HG02943 (cell line): ENCODE data around the gene TUBD1.
A peak's percentile ranks its signal among the peaks of the same experiment; 100 is the strongest.
"Not testable (repeated sequence)": the region's sequence is repeated elsewhere in the genome, so short reads cannot be mapped to it uniquely, and the experiment has no call there.

Experiments
- ATAC-seq: cut with Tn5 transposase; IDR thresholded peaks from one replicate; pipeline ENCODE4 v1.9.1; 2021; ENCODE audit warnings: mild to moderate bottlenecking, low read depth, moderate library complexity; ENCODE audit not compliant: unreplicated experiment

The TUBD1 gene

DNA sequence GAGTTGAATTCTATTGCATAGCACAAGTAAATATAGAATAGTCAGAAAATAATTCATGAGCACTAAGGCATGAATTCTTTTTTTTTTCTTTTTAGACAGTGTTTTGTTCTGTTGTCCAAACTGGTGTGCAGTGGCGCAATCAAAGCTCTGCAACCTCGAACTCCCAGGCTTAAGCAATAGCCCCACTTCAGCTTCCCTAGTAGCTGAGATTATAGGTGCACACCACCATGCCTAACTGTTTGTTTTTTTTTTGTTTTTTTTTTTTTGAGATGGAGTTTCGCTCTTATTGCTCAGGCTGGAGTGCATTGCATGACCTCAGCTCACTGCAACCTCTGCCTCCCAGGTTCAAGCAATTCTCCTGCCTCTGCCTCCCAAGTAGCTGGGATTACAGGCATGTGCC lies 16.6 kb downstream of the TUBD1 start:
- no peak for ATAC-seq

DNA sequence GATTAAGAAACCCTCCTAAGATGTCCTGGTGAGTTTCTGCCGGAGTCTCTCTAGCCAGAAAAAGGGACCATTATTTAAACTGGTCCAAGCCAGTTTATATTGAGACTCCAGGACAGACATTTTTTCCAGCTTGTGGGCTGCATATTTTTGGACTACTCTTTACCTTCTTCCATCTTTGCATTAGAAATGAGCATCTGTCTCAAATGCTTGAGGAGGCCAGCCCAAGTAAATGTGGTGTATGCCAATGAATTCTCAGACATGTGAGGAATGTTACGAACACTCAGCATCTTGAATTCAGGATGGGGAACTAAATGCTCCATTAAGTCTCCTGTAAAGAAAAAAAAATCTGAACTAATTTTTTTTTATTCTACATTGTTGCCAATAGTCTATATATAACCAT lies 18.4 kb downstream of the TUBD1 start:
- ATAC-seq: no peak

DNA sequence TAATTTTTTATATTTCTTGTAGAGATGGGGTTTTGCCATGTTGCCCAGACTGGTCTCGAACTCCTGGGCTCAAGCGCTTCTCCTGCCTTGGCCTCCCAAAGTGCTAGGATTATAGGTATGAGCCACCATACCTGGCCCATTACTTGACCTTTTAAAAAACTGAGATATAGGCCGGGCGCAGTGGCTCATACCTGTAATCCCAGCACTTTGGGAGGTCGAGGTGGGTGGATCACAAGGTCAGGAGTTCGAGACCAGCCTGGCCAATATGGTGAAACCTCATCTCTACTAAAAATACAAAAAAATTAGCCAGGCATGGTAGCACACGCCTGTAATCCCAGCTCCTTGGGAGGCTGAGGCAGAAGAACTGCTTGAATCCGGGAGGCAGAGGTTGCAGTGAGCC lies 19.3 kb downstream of the TUBD1 start:
- ATAC-seq: not testable (repeated sequence)

DNA sequence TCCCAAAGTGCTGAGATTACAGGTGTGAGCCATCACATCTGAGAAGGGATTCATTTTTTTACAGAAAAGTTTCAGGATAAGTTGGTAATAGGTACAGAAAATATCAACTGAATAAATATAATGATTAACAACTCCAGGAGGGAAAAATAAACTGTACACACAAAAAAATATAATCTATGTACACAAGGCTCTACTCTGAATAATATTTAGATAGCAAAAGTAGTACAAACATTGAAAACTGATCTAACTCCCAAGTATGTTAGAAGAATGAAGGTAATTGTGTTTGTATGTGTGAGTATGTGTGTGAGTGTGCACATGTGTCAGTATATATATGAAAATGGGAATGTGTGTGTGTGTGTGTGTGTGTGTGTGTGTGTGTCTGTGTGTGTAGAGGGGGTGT lies 20.4 kb downstream of the TUBD1 start:
- ATAC-seq: no peak

DNA sequence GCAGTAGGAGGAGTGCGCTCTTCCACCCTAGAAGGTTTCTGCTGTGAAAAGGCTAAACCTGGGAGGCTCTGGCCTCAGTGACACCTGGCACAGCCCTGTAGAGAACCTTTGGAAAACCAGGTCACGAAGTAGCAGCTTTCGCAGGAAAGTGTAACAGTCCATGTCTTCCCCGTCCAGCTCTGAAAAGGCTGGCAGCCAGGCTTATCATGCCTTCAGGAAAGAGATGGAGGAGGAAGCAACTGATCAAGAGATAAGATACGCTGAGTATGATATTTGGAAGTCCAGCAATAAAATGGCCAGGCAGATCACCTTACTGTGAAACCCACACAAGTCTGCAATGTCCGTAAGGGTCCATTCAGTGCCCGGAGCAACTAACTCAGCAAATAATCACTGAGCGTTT lies 22.3 kb downstream of the TUBD1 start:
- no peak for ATAC-seq

DNA sequence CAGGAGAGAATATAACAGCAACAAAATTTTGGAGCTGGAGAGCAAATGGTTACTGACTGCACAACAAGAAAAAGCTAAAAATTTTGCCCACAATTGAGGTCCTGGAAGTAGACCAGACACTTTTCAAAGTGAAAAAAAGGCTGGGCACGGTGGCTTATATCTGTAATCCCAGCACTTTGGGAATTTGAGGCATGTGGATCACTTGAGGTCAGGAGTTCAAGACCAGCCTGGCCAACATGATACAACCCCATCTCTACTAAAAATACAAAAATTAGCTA lies 22.9 kb downstream of the TUBD1 start:
- ATAC-seq: no peak

DNA sequence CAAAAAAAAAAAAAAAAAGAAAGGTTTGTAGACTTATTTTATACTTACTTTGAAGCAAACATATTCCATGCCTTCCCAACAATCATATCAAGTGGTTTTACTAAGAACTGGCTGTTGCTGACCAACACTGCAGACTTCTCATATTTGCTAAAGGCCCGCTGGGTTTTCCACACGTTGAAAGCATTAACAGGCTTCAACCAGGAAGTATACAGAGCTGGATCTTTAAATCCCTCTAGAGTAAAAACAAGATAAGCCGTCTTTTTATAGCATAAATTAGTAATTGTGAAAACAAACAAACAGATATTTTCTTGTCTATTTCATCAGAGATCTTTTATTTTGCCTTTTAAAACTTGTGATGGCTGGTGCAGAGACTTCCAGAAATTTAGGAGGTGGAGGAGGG lies 29.1 kb downstream of the TUBD1 start:
- ATAC-seq: no peak

DNA sequence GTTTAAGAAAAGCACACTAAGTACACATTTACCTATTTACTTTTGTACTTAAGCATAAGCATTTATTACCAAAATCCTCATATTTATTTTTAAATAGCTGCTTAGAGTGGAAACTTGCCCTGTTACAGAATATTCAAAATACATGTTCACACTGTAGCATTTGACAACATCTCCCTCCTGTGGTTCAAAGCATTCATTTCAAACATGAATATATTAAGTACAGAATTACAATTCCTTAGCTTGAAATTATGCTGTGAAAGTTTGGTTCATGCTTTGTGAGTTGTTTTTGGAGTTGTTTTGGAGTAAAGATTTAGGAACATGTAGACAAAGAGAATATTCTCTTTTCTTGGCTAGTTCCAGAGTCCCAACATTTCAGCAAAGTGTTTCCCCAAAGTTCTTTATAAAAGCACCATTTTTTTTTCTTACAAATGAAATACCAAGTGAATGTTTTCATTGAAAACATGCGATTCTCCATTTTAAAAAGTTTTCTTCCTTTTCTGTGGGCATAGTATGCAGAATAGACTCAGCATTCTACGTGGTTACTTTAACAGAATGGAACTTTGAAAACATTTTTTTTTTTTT lies 33.2 kb downstream of the TUBD1 start:
- ATAC-seq: no peak

DNA sequence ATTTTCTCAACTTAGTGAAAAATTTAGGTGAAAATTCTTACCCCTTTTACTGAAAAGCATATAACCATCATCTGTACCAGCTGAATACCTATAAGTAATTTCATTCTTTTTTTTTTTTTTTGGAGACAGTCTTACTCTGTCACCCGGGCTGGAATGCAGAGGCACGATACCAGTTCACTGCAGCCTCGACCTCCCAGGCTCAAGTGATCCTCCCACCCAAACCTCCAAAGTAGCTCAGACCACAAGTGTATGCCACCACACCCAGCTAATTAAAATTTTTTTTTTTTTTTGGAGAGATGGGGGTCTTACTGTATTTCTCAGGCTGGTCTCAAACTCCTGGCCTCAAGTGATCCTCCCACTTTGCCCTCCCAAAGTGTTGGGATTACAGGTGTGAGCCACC lies 33.8 kb downstream of the TUBD1 start:
- ATAC-seq: no peak

DNA sequence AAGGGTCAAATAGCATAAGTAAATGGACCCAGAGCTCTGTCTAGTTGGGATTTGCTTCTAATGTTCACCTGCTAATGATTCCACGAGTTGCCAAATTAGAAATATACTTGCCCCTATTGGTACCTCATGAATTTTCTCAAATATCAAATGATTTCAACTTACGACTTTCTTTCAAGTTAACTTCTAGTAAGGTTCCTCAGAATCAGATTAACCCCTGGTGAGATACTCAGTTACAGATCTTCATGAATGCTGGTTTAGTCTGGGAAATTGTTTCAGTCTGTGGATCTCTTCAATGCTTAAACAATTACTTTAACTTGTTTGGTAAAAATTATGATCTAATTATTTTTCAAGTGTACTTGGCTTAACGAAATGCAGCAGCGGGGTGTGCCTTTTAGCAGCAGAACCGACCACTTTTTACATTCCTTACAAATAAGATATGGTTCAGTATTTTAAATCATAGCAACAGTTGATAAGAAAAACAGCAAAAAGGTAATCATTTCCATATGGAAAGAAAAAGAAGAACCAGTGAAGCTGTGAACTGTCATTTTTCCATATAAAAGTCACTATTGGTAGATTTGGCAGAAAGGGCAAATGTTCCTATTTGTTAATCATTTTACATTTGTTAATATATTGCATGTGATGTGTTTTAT lies 34.5 kb downstream of the TUBD1 start:
- no peak for ATAC-seq

DNA sequence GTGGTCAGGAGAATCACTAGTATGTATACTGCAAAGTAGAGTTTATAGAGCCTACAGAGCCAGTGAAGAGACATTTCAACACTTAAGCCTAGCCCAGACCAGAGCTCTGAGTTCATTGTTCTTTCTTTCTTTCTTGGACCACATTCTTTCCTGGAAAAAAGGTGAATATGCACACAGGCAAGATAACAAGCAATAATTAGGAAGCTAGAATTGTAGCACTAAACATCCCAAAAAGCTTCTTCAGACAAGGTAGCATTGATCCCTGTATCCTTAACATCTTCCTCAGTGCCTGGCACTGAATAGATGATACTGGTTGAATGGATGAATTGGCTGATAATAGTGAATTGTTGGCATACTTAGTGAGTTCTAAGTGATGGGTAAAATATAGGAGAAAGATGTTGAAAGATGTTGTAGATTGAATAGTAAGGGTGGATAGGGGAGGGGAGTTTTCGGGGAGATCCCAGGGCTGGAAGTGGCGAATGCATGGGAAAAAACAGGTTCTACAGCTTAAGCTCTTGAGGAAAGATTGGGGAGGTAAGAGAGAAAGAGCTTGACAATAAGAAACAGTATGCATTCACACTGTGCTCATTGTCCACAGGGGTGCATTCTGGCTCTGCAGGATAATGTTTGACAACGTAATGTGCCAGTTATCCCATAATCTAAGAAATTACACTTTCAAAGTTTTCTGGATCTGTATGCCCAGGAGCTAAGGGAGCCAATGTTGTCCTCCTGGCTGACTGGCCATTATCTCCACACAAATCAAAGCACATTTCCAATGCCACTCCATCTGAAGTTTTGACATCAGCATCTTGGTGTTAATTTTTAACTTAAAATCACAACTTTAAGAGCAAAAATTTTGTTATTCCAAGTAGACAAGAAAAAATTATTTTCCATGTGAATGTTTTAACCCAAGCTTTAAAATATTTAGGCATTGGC lies 35.6 kb downstream of the TUBD1 start:
- ATAC-seq: no peak

DNA sequence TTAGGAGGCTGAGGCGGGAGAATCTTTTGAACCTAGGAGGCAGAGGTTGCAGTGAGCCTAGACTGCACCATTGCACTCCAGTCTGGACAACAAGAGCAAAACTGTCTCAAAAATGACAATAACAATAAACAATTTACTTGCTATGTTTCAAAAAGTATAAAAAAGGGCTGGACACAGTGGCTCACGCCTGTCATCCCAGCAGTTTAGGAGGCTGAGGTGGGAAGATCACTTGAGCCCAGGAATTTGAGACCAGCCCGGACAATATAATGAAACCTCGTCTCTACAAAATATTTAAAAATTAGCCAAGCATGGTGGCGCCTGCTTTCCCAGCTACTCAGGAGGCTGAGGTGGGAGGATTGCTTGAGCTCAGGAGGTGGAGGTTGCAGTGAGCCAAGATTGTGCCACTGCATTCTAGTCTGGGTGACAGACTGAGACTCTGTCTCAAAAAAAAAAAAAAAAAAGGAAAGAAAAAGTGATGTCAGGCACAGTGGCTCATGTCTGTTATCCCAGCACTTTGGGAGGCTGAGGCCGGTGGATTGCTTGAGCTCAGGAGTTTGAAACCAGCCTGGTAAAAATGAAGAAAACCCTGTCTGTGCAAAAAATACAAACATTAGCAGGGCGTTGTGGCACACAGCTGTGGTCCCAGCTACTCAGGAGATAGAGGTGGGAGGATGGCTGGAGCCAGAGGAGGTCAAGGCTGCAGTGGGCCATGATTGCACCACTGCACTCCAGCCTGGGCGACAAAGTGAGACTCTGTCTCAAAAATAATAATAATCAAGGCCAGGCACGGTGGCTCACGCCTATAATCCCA lies 38.6 kb downstream of the TUBD1 start:
- ATAC-seq: not testable (repeated sequence)

DNA sequence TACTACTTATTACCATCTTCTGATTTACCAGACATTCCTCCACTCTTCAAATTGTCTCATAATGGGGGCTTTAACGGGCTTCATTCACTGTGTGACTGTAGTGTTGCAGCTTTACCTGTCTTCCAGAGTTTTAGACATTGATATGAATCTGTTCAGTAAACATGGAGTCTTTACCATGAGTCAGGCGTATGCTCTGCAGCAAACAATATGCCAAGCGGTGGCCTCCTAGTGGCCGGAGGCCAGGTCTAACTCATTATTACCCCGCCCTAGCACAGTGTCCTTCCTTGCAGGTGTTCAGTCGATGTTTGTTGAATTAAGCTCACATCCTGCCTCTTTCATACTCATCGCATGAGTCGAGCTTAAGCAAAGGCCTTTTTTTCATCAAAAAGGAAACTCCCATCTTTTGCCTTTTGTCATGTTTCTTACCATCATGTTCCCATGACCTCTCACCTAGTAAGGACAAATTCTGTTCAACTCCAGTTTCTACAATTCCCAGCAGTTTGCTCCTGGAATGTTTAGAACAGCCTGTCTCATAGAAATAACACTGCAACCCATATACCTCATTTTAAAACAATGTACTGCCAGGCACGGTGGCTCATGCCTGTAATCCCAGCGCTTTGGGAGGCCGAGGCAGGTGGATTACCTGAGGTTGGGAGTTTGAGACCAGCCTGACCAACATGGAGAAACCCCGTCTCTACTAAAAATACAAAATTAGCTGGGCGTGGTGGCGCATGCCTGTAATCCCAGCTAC lies 39.4 kb downstream of the TUBD1 start:
- ATAC-seq: no peak

DNA sequence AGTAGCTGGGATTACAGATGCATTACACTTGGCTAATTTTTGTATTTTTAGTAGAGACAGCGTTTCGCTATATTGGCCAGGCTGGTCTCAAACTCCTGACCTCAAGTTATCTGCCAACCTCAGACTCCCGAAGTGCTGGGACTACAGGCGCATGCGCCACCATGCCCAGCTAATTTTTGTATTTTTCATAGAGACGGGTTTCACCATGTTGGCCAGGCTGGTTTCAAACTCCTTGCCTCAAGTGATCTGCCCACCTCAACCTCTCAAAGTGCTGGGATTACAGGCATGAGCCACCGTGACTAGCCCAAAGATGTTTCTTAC lies 39.9 kb downstream of the TUBD1 start:
- ATAC-seq: not testable (repeated sequence)

DNA sequence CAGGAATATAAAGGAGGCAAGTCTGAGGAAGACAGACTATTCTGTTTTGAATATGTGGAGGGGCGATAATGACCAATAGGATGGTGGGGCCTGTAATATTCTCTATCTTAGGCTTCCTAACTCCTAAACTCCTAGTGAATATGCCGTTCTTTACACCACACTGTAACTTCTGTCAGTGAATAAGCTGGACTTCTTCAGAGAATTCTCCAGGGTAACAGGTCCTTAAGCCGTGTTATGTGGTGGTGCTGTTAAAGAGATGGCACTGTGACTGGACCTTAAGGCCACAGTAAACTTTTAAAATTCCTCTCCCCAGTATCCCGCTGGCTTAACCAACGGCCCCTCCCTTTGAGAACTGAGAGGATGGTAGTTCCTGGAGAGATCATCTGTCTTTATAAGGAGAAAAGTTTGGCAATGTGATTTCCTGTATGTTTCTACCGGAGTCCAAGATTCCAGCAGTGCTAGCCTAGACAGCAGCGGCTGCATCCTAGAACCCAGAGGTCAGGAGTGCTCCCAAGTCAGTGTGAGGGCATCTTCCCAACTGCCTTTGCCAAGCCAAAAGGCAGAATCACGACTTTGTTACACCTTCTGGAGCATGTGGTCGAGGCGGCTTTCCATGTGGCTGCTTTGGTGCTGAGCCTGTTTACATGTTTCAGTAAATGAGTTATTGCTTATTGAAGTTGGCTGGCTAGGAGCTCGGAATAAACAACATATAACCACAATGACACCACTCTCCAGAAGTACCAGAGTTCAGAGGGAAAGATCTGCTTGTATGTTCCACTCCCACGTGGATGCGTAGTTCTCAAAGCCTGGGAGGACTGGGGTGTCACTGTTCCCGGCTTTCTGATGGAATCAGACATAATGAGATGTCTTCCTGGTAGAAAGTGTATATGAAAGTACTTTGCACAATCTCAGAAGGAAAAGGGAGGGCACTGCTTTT lies 41.0 kb downstream of the TUBD1 start:
- ATAC-seq: no peak

DNA sequence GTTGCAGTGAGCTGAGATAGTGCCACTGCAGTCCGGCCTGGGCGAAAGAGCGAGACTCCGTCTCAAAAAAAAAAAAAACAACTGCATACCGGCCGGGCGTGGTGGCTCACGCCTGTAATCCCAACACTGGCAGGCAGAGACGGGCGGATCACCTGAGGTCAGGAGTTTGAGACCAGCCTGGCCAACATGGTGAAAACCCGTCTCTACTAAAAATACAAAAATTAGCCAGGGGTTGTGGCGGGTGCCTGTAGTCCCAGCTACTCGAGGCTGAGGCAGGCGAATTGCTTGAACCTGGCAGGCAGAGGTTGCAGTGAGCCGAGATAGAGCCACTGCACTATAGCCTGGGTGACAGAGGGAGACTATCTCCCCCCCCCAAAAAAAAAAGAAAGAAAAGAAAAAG lies 42.4 kb downstream of the TUBD1 start:
- not testable (repeated sequence) for ATAC-seq

DNA sequence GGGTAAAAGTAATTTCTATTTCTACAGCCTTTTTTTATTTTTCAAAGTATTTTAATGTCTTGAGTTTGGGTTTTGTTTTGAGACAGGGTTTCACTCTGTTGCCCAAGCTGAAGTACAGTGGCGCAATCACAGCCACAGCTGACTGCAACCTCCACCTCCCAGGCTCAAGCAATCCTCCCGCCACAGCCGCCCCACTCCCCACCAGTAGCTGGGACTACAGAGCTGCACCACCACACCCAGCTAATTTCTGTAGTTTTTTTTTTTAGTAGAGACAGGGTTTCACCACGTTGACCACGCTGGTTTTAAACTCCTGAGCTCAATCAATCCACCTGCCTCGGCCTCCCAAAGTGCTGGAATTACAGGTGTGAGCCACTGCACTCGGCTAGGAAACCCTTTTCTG lies 44.0 kb downstream of the TUBD1 start:
- ATAC-seq: peak; percentile 36

DNA sequence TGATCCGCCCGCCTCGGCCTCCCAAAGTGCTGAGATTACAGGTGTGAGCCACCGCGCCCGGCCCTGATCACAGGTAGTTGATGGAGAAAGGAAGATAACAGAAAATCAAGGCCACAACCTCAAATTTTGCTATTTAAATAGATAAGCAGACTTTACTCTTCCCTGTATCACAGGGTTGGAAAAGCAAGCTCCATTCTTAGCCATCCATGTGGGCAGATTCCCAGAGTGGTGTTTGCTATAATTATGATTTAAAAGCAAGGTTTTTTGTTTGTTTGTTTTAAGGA lies 44.4 kb downstream of the TUBD1 start:
- ATAC-seq: no peak

DNA sequence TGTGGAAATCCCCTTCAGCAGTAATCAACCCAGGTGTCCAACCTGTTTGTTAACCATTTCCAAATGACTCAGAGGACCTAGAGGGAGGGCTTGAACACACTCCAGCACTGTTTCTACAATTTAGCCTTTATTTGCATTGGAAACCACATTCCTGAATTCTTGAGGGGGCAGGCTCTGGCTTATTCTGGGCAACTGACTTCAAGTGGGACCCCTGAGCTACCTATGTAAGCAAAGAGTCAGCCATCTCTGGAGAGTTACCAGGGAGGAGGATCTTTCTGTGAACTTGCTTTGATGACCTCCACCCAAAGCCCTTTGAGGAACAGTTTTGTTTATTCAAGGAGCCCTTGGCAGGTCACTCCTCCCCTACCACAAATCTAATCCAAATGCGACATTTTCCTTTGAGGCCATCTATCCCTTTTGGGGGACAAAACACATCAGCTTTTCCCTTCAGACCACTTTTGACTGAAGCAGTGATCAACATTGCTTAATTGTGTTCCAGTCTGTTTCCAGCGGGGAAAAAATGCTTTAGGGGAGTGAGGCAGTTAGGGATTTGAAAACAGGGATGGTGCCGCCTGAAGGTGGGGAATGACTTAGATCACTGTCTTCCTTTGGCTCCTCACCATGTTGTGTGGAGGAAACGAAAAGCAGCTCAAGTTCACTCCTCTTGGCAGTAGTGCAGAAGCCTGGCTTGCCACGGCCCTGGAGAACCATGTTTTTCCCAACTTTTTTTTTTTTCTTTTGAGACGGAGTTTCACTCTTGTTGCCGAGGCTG lies 46.2 kb downstream of the TUBD1 start:
- ATAC-seq: no peak
